ENCODE data around the gene RPS23. TPM values are rescaled to one million over a fixed set of nuclear protein-coding genes. Genes with fewer than 3 reads are reported as not detected.

Gene RPS23
- 2,405 and 2,452 TPM in 2 replicates for total RNA-seq

- intact Hi-C loops (cut with micrococcal nuclease), result loop anchor here (1.0 to 5.0 kb wide), 6 partner anchors 306 to 1871 kb away; partner anchors contain the start of genes ATG10, SSBP2, TMEM167A and XRCC4
Observed at GRCh38 chr5:82277987-82278710, at the start of gene RPS23. TSS of gene RPS23 (minus strand) at chr5:82278354. CDS start at chr5:82278323, 31 bp downstream.

DNA sequence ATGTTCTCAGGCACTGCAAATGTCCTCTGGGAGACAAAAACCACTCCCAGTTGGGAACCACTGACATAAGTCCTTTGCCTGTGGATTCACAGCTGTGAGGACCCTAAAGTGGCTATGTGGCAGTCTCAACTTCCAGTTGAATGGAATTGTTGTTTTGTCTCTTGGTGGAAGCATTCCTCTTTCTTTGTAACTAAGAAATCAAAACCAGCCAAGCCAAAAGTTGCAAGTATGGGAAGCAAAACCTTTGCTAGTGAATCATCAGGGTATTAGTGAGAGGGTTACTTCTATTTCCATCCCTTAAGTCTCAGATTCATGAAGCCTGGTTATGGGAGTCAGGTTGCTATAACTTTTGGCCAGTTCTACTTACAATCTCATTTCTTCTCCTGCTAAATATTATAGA lies 49.8 kb upstream of the RPS23 start:
- intact Hi-C loops (cut with micrococcal nuclease), result no loop called here

DNA sequence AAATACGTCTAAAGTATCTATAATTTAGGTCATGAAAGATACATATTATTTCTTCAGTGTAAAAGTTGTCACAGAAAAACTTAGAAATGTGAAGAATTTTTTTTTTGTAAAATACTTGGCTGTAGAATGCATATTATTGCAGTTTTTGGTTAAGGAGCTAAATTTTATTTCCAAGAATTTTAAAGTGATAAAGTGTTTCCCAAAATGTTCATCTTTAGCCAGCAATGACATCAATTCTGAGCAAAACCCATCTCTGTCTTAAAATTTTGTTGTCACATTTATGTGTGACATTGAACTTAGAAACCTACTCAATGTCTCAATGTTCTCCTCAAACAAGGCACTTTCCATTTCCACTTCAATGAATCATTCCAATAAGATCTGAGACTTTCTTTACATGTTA lies 47.8 kb upstream of the RPS23 start:
- intact Hi-C loops (cut with micrococcal nuclease), result no loop called here

GRCh38 chr5:82325155-82325554 lies 47.0 kb upstream of the RPS23 start:
- intact Hi-C loops (cut with micrococcal nuclease), result no loop called here

DNA sequence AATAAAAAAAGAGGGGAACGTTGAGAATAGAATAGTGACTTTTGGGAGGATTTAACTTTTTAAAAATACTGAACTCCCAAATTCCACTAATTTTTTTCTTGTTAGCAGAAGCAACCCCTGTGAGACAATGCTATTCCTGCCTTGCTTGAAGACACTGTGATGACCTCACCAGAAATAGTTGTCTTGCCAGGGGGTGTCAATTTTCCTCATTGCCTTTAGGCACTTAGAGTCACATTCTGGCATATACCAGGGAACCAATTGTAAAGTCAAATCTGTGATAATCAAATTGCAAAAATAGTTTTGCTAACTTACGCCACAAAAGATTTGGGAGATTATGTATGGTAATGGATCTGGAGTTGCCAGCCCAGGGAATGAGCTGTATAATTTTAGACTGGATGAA lies 42.8 kb upstream of the RPS23 start:
- intact Hi-C loops (cut with micrococcal nuclease), result no loop called here

GRCh38 chr5:82319651-82320376 lies 41.7 kb upstream of the RPS23 start:
- intact Hi-C loops (cut with micrococcal nuclease), result no loop called here

- intact Hi-C loops (cut with micrococcal nuclease), result no loop called here
Observed at GRCh38 chr5:82319192-82319591, 41.0 kb upstream of the RPS23 start.

DNA sequence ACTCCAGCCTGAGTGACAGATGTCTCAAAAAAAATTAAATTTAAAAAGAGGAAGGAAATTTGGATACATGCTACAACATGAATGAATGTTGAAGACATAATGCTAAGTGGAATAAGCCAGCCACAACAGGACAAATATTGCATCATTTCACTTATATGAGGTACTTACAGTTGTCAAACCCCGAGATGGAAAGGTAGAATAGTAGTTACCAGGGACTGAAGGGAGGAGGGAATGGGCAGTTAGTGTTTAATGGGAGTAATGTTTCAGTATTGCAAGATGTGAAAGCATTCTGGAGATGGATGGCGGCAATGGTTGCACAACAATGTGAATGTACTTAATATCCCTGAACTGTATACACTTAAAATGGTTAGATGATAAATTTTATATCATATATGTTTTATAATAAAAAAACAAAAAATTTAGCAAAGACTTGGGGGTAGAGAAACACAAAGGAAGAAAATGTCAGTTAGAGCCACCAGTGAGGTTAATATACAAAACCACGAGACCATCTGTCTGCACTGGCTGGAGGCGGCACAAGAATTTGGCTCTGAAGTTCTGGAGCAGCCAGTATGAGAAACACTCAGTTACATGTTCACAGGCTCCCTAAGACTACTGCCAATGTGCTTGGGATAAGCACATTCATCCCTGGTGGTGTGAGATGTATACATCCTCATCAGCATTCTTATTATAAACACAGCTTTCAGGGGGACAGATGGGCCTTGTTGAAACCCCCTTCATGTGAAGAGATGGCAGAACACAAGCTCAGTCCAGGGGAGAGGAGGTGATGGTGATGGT lies 37.0 kb upstream of the RPS23 start:
- intact Hi-C loops (cut with micrococcal nuclease), result no loop called here

DNA sequence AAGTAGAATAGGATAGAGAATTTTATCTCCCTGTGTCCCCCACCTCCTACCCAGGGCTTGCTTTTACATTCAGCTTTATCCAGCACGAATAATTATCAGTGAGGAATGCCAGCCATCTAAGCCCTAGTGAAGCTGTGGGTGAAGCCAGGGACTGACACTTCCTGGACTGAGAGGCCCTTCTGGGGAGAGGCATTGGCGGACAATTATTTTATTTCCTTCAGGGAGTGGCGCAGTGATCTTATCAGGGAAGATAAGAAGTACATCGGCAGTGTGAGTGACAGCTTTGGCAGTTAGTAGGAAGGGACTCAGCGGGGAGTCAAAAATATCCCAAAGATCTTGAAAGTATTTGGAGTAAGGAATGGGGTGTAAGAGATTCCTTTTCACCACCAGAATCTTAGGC lies 34.9 kb upstream of the RPS23 start:
- intact Hi-C loops (cut with micrococcal nuclease), result loop anchor here (1.0 to 2.0 kb wide), 2 partner anchors 1118 to 1251 kb away; no protein-coding TSS in a partner anchor

GRCh38 chr5:82312373-82312856 lies 34.3 kb upstream of the RPS23 start:
- intact Hi-C loops (cut with micrococcal nuclease), result loop anchor here (2.0 kb wide), 1 partner anchor 1118 kb away; no protein-coding TSS in a partner anchor

- intact Hi-C loops (cut with micrococcal nuclease), result no loop called here
Observed at GRCh38 chr5:82309091-82309531, 31.0 kb upstream of the RPS23 start.

DNA sequence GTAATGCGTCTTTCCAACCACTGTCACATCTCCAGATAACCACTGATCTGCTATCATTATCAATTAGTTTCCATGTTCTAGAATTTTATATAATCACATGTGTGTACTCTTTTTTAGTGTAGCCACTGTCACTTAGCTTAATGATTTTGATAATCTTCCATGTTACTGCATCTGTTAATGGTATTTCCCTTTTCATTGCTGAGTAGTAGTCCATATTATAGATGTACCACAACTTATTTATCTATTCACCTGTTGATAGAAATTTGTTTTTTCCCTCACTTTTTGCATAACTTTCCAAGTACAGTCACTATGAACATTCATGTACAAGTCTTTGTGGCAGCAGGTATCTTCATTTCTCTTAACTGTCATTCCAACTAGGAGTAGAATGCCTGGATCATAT lies 30.3 kb upstream of the RPS23 start:
- intact Hi-C loops (cut with micrococcal nuclease), result no loop called here

DNA sequence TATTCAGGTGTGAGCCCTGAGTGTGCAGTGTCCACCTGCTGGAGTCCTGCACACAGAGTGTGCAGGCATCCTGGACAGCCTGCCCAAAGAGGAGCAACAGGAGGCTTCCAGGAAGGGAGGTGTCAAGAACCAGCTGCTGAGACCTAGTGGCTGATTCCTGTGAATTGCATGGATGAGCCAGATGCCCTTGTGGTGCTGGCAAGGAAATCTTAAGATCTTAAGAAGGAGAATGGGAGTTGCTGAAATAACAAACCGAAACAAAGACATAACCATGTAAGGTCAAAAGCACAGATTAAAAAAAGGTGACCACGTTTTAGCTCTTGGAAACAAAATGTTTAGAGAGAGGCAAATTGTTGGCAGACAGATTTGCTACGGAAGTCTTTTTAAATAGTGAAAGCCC lies 29.3 kb upstream of the RPS23 start:
- intact Hi-C loops (cut with micrococcal nuclease), result no loop called here

DNA sequence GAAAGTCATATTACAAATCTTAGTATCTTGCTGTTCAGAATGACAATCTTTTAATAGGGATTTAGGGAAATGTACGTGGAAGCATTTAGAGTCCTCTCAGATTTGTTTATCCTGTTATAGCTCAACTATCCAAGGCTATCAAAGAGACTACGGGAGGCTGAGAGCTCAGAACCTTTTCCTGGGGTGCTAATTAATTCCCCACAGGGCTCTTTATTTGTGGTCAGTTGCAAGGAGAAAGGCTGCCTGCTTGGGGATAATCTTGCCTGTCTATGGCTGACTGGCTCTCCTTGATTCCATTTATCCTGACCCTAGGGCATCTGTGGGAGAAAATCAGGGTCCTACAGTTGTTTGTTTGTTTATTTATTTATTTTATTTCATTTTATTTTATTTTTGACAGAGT lies 28.0 kb upstream of the RPS23 start:
- intact Hi-C loops (cut with micrococcal nuclease), result no loop called here

DNA sequence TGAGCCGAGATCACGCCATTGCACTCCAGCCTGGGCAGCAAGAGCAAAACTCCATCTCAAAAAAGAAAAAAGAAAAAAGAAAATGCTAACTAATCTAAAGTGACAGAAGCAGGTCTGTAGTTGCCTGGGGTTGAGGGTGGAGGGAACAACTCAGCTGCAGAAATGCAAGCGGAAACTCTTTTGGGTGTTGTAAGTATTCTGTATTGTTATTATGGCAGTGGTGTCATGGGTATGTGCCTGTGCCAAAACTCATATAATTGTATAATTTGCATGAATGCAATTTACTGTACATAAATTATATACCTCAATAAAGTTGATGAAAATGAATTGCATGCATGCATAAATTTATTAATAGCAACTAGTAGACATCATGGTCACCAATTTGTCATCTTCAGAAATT lies 23.0 kb upstream of the RPS23 start:
- intact Hi-C loops (cut with micrococcal nuclease), result no loop called here

DNA sequence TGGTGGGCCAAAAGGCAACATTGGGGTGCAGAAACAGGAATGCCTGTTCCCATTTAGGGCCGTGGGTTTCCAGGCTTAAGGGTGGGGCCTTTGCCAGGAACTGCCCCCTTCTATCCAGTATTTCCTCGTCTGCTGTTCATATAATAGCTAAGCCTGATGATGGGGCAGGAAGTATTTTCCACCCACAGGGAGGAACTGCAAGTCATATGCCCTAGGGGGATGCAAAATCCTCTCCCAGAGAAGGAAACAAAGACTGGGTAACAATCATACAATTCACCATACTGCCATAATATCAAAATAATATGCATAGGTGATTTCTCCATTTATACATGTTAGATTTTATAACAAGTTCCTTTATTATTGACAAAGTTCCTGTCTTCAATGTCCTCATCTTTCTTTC lies 20.5 kb upstream of the RPS23 start:
- intact Hi-C loops (cut with micrococcal nuclease), result no loop called here

DNA sequence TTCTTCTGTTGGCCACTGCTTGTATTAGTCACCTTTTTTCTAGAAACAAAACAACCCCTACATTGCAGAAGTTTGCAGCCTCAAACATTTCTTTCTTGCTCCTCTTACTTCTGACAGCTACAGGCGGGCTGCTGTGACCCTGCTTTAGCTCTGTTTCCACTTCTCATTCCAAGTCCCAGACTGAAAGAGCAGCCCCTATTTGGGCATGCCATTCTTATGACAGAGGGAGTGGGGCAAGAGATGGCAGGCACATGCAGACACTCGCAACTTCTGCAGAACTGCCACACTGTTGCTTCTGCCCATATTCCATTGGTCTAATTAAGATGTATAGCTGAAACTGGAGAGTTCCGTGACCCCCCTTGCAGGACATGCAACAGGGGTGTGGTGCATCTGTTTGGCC lies 19.6 kb upstream of the RPS23 start:
- intact Hi-C loops (cut with micrococcal nuclease), result no loop called here

DNA sequence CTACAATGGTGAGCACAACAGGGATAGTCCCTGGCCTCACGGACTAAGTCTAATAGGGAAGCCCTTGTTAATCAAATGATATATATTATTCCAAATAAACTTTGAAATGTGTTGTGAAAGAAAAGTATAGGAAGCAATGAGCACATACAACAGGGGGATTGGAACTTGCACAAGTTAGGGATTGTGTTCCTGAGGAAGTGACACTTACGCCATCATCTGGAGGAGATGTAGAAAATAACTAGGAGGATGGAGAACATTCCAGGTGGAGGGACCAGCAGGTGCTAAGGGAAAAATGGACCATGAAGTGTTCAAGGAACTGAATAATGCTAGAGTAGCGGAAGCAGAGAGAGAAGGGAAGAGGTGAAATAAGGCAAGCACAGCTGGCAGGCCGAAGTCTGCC lies 18.8 kb upstream of the RPS23 start:
- intact Hi-C loops (cut with micrococcal nuclease), result no loop called here

DNA sequence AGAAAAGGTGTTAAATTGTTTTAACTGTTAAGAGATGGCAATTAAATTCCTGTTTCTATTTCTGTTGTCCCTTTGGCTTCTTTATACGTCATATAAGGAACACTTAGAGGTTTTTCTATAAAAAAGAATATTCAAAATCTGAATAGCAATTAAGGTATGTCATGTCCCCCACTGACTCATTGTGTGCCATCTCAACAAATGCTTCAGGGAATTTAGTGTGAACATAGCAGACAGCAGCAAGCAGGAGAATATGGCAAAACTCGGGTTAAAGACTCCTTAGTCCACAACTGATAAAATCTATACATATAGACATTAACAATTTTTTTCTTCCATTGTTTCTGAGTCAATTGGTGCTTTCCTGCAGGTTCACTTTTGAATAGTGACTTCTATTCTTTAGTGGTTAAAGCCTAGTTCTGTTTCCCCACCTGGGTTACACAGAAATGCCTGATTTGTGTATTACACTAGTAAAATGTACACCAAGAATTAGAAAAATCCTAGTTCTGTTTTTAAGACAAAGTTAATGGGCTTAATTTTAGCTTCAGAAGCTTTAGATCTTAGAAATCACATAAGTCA lies 17.9 kb upstream of the RPS23 start:
- intact Hi-C loops (cut with micrococcal nuclease), result no loop called here

DNA sequence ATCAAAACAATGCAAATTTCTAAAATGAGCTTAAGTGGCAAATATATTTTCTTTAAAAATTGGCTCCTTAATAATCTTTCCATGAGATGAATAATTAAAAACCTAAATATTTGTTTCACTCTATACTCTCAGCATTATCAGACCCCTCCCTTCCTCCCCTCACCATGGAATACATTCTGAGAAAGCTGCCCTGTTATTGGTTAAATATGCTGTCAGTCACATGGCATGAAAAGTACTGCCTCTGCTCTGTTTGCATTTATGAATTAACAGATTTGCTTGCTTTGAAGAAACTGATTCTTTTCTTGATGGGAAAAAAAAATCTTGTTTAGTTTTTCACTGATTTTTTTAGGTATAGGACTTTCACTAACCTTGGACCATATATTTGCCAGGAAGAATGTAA lies 17.0 kb upstream of the RPS23 start:
- intact Hi-C loops (cut with micrococcal nuclease), result no loop called here

DNA sequence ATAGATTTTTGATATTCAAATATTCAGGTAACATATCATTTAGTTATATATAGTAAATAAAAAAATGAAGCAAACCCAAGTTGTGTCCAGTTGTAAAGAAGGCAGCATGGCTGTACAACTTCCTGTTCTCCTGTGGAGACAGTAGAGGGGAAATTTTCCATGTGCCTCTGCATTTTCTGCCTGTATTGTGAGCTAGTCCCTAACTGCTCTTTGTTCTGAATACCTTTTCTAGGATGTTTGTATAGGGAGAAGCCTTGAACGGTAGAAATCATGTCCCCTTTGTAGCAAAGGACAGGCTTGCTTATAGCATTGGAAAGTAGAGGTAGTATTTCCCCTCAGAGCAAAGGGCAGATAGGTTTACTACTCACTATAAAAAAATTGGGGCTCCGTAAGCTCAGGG lies 13.3 kb upstream of the RPS23 start:
- intact Hi-C loops (cut with micrococcal nuclease), result no loop called here
